HepG2 (cell line): ENCODE measurements around the gene SELENOM. TPM values are rescaled to one million over a fixed set of nuclear protein-coding genes. Genes with fewer than 3 reads are reported as not detected.
A peak's percentile ranks its signal among the peaks of the same experiment; 100 is the strongest.

Source experiments
- EP300 ChIP-seq, 3 experiments: sonication (generic) in 1 of 3; formaldehyde crosslinking in 1 of 3; IDR thresholded peaks; 2 replicates each; pipeline versions ENCODE4 v1.5.1 to v1.6.1; 2011 to 2020; ENCODE audit warnings: low read depth in 2 of 3, low read length in 2 of 3, borderline replicate concordance in 1 of 3, improper control_type of control experiment in 1 of 3, mild to moderate bottlenecking in 1 of 3, missing genetic modification reagents in 1 of 3, moderate library complexity in 1 of 3
- FOXA3 ChIP-seq: IDR thresholded peaks from 2 replicates; pipeline ENCODE4 v1.6.1; 2016; ENCODE audit warnings: missing genetic modification reagents, missing compliant biosample characterization
- HDAC1 ChIP-seq: sonication (generic); formaldehyde crosslinking; IDR thresholded peaks from 2 replicates; pipeline ENCODE4 v1.5.1; 2020; ENCODE audit warnings: mild to moderate bottlenecking, missing genetic modification reagents
- HNRNPK ChIP-seq: fragments of 200-400 bp; formaldehyde crosslinking; IDR thresholded peaks from 2 replicates; pipeline ENCODE4 v1.6.1; 2018; ENCODE audit warnings: low read length, low read depth, moderate library complexity, mild to moderate bottlenecking; ENCODE audit not compliant: poor library complexity, severe bottlenecking
- HOXD1 ChIP-seq: sonication (generic); formaldehyde crosslinking; IDR thresholded peaks from 2 replicates; pipeline ENCODE4 v1.5.0; 2020; ENCODE audit warnings: missing genetic modification reagents
- MAZ ChIP-seq, 2 experiments: sonication (generic) in 1 of 2; formaldehyde crosslinking in 1 of 2; IDR thresholded peaks; 2 replicates each; pipeline versions ENCODE4 v1.5.0 to v1.6.1; 2012 to 2020; ENCODE audit warnings: low read depth in 2 of 2, mild to moderate bottlenecking in 2 of 2, borderline replicate concordance in 1 of 2, improper control_type of control experiment in 1 of 2, low read length in 1 of 2, missing genetic modification reagents in 1 of 2, moderate library complexity in 1 of 2
- MED1 ChIP-seq: sonication (generic); formaldehyde crosslinking; IDR thresholded peaks from 2 replicates; pipeline ENCODE4 v1.4.0; 2020; ENCODE audit warnings: missing genetic modification reagents
- RBFOX2 ChIP-seq: fragments of 200-400 bp; formaldehyde crosslinking; IDR thresholded peaks from 2 replicates; pipeline ENCODE4 v1.6.1; 2017; ENCODE audit warnings: low read depth, mild to moderate bottlenecking, low read length
- SOX13 ChIP-seq, 3 experiments: fragments of 450-650 bp in 1 of 3; sonication (generic) in 1 of 3; formaldehyde crosslinking in 1 of 3; IDR thresholded peaks in 2 of 3; conservative IDR thresholded peaks in 1 of 3; 2 replicates each; pipeline versions ENCODE4 v1.5.0 to v1.6.1; 2016 to 2020; ENCODE audit warnings: antibody characterized with exemption in 1 of 3, mild to moderate bottlenecking in 1 of 3, missing compliant biosample characterization in 1 of 3, missing genetic modification reagents in 1 of 3, moderate library complexity in 1 of 3
- ZNF296 ChIP-seq: sonication (generic); formaldehyde crosslinking; conservative IDR thresholded peaks from 2 replicates; pipeline ENCODE4 v1.5.0; 2020; ENCODE audit warnings: mild to moderate bottlenecking, missing genetic modification reagents
- ZNF589 ChIP-seq: sonication (generic); formaldehyde crosslinking; conservative IDR thresholded peaks from 2 replicates; pipeline ENCODE4 v1.8.0; 2022; ENCODE audit warnings: mild to moderate bottlenecking, moderate library complexity, missing genetic modification reagents
- ZNF616 ChIP-seq: sonication (generic); formaldehyde crosslinking; IDR thresholded peaks from 2 replicates; pipeline ENCODE4 v1.5.0; 2020; ENCODE audit warnings: low read depth, mild to moderate bottlenecking, missing genetic modification reagents
- ZNF644 ChIP-seq: IDR thresholded peaks from 2 replicates; pipeline ENCODE4 v1.6.1; 2016; ENCODE audit warnings: low read depth
- polyA plus RNA-seq, 8 experiments: library from polyadenylated mRNA; depleted of rRNA in 3 of 8; stranded (reverse) in 7 of 8; unstranded in 1 of 8; fragments of >200 nt; fragmentation: Illumina TruSeq in 4 of 8; extraction: Trizol in 4 of 8; gene quantifications; 2 replicates each; pipeline versions ENCODE4 v1.2.1 to v1.2.3, GENCODE V29; 2011 to 2016; ENCODE audit warnings: low read depth in 4 of 8, missing spikeins in 1 of 8, mixed read lengths in 1 of 8; ENCODE audit not compliant: insufficient read depth in 1 of 8
- total RNA-seq, 5 experiments: library from RNA; depleted of rRNA; stranded (reverse); fragments of >200 nt; fragmentation: Illumina TruSeq; extraction: Trizol; gene quantifications; 2 replicates each; pipeline ENCODE4 v1.2.3, GENCODE V29; 2016; ENCODE audit warnings: low read depth in 1 of 5
- TF ChIP-seq, protein P1 (sequence below), 2 experiments: fragments of 450-650 bp in 1 of 2; sonication (generic) in 1 of 2; formaldehyde crosslinking; IDR thresholded peaks; 2 replicates each; pipeline versions ENCODE4 v1.5.0 to v1.8.0; 2020 to 2022; ENCODE audit warnings: mild to moderate bottlenecking in 1 of 2, missing genetic modification reagents in 1 of 2
- TF ChIP-seq, protein P2 (sequence below): IDR thresholded peaks from 2 replicates; pipeline ENCODE4 v1.6.1; 2016; ENCODE audit warnings: control low read depth
- TF ChIP-seq, protein P3 (sequence below): sonication (generic); formaldehyde crosslinking; IDR thresholded peaks from 2 replicates; pipeline ENCODE4 v1.4.0; 2020; ENCODE audit warnings: missing genetic modification reagents, borderline replicate concordance
- TF ChIP-seq, protein P4 (sequence below): sonication (generic); formaldehyde crosslinking; IDR thresholded peaks from 2 replicates; pipeline ENCODE4 v1.4.0; 2020; ENCODE audit warnings: missing genetic modification reagents

SELENOM gene
- total and polyA plus RNA-seq, 2 of the 13 experiments (the other 11 are each of a cell fraction or from before 2014, with no cell fraction given), result 4.1 to 4.3 TPM

DNA sequence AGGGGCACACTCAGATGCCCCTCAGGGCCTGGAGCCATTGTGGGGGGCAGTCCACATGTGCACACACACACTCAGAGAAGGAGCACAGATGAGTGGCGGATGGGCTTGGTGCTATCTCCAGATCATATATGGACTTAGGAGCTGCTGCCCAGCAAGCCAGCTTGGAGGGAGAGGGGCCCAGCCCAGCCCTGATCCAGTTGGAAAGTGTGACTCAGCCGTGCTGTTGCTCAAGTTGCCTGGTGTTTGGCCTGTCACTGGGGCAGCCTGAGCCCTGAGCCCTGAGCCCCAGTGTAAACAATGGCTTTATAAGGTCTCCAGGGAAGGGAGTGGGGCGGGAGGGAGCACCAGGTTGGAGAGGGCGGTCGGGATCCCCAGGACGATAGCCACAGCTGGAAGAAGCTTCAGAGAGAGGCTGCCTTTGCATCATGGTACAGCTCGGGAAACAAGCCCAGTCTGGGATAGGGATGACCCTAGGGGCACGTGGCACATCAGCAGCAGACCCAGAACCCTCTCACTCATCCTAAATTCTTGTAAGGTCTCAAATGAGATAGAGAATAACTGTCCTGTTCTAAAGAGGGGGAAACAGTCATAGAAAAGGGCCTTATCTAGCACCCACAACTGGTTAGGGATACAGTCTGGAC, 4.8 kb downstream of the SELENOM start (continued):
- TF ChIP-seq EP300 (IDR thresholded peaks at IDR 0.05; ENCODE audit: low read depth in 2 of 2, low read length in 2 of 2) (peak; percentile 55 to 83; a peak in 3 of 4 replicates), EP300 (CRISPR knock-in tag; IDR thresholded peaks at IDR 0.05; ENCODE audit: borderline replicate concordance) (no peak; the same call in 1 of the 2 replicates), HDAC1 (CRISPR knock-in tag) (peak; percentile 62; the same call in 1 of the 2 replicates), MAZ (IDR thresholded peaks at IDR 0.05; ENCODE audit: borderline replicate concordance, low read depth, low read length) (peak; percentile 18; the same call in 1 of the 2 replicates), MAZ (CRISPR knock-in tag; IDR thresholded peaks at IDR 0.05; ENCODE audit: low read depth) (peak; percentile 50; the same call in 1 of the 2 replicates), ZNF644 (CRISPR knock-in tag) (peak; percentile 68; the same call in 1 of the 2 replicates), ZNF616 (no peak), ZNF296 (CRISPR knock-in tag) (no peak), FOXA3 (peak; percentile 84), MED1 (CRISPR knock-in tag) (0 out of 2 replicates have a peak, but pooled peaks have one; percentile 24), ZNF589 (no peak), SOX13 (IDR thresholded peaks at IDR 0.05) (no peak), SOX13 (CRISPR knock-in tag; conservative IDR thresholded peaks at IDR 0.05 in 1 of 2, IDR thresholded peaks at IDR 0.05 in 1 of 2) (no peak), HNRNPK (no peak), HOXD1 (CRISPR knock-in tag) (no peak), RBFOX2 (no peak)
- TF ChIP-seq, protein P1, sequence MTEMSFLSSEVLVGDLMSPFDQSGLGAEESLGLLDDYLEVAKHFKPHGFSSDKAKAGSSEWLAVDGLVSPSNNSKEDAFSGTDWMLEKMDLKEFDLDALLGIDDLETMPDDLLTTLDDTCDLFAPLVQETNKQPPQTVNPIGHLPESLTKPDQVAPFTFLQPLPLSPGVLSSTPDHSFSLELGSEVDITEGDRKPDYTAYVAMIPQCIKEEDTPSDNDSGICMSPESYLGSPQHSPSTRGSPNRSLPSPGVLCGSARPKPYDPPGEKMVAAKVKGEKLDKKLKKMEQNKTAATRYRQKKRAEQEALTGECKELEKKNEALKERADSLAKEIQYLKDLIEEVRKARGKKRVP (CRISPR knock-in tag; IDR thresholded peaks at IDR 0.05), result 0 out of 4 replicates have a peak, but pooled peaks of 1 of the 2 experiments have one; percentile 23
- TF ChIP-seq, protein P2, sequence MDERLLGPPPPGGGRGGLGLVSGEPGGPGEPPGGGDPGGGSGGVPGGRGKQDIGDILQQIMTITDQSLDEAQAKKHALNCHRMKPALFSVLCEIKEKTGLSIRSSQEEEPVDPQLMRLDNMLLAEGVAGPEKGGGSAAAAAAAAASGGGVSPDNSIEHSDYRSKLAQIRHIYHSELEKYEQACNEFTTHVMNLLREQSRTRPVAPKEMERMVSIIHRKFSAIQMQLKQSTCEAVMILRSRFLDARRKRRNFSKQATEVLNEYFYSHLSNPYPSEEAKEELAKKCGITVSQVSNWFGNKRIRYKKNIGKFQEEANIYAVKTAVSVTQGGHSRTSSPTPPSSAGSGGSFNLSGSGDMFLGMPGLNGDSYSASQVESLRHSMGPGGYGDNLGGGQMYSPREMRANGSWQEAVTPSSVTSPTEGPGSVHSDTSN (CRISPR knock-in tag), result 0 out of 2 replicates have a peak, but pooled peaks have one; percentile 18
- TF ChIP-seq, protein P3, sequence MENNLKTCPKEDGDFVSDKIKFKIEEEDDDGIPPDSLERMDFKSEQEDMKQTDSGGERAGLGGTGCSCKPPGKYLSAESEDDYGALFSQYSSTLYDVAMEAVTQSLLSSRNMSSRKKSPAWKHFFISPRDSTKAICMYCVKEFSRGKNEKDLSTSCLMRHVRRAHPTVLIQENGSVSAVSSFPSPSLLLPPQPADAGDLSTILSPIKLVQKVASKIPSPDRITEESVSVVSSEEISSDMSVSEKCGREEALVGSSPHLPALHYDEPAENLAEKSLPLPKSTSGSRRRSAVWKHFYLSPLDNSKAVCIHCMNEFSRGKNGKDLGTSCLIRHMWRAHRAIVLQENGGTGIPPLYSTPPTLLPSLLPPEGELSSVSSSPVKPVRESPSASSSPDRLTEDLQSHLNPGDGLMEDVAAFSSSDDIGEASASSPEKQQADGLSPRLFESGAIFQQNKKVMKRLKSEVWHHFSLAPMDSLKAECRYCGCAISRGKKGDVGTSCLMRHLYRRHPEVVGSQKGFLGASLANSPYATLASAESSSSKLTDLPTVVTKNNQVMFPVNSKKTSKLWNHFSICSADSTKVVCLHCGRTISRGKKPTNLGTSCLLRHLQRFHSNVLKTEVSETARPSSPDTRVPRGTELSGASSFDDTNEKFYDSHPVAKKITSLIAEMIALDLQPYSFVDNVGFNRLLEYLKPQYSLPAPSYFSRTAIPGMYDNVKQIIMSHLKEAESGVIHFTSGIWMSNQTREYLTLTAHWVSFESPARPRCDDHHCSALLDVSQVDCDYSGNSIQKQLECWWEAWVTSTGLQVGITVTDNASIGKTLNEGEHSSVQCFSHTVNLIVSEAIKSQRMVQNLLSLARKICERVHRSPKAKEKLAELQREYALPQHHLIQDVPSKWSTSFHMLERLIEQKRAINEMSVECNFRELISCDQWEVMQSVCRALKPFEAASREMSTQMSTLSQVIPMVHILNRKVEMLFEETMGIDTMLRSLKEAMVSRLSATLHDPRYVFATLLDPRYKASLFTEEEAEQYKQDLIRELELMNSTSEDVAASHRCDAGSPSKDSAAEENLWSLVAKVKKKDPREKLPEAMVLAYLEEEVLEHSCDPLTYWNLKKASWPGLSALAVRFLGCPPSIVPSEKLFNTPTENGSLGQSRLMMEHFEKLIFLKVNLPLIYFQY (CRISPR knock-in tag), result peak; percentile 85; the same call in 1 of the 2 replicates
- TF ChIP-seq, protein P4, sequence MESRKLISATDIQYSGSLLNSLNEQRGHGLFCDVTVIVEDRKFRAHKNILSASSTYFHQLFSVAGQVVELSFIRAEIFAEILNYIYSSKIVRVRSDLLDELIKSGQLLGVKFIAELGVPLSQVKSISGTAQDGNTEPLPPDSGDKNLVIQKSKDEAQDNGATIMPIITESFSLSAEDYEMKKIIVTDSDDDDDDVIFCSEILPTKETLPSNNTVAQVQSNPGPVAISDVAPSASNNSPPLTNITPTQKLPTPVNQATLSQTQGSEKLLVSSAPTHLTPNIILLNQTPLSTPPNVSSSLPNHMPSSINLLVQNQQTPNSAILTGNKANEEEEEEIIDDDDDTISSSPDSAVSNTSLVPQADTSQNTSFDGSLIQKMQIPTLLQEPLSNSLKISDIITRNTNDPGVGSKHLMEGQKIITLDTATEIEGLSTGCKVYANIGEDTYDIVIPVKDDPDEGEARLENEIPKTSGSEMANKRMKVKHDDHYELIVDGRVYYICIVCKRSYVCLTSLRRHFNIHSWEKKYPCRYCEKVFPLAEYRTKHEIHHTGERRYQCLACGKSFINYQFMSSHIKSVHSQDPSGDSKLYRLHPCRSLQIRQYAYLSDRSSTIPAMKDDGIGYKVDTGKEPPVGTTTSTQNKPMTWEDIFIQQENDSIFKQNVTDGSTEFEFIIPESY (CRISPR knock-in tag), result 0 out of 2 replicates have a peak, but pooled peaks have one; percentile 17
